SHP77 treated with DMSO at 0.1 percent for 48 hours (cell line): ENCODE data around the gene CCNL2.
A peak's percentile ranks its signal among the peaks of the same experiment; 100 is the strongest.
"Not testable (repeated sequence)": the region's sequence is repeated elsewhere in the genome, so short reads cannot be mapped to it uniquely, and the experiment has no call there.

Experiments
- DNase-seq: peaks from one replicate; lab custom pipeline; 2025; lab: John Stamatoyannopoulos, UW

Gene CCNL2

GRCh38 chr1:1399872-1400575 is 889 bp upstream of the CCNL2 start:
- DNase-seq, result no peak

GRCh38 chr1:1398677-1399186 is 403 bp downstream of the CCNL2 start:
- no peak for DNase-seq

DNA sequence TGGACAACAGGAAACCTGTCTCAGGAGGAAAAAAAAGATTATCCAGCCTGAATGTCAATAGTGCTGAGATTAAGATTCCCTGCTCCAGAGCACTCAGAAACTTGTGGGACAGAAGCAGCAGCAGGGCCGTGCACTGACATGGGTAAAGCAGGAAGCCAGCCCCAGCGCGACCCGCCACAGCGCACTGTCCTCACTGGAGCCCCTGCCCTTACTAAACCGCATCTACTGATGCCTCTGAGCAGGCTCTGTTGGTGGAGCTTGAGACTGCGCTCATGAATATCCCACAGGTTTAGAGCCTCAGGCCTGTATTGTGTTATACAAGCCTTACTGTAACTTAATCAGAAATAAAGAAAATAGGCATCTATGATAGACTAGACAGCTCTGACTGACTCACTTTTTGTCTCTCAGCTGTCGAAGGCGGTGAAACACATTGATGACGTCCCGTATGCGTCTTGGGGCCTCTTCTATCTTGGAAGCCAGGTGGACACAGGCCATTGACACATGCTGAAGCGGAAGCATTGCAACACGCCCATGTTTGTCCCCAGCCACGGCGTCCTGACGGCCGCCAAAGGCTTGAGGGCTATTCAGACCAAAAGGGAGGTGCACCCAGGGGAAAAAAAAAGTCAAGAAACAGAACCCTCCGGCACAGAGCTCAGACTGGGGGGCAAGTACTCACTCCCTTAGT is 1.2 kb downstream of the CCNL2 start:
- DNase-seq, result no peak

GRCh38 chr1:1395166-1395565 is 4.0 kb downstream of the CCNL2 start:
- no peak for DNase-seq

- DNase-seq, result no peak
Measured at GRCh38 chr1:1394116-1394515, 5.0 kb downstream of the CCNL2 start.

GRCh38 chr1:1393428-1393827 is 5.7 kb downstream of the CCNL2 start:
- no peak for DNase-seq

DNA sequence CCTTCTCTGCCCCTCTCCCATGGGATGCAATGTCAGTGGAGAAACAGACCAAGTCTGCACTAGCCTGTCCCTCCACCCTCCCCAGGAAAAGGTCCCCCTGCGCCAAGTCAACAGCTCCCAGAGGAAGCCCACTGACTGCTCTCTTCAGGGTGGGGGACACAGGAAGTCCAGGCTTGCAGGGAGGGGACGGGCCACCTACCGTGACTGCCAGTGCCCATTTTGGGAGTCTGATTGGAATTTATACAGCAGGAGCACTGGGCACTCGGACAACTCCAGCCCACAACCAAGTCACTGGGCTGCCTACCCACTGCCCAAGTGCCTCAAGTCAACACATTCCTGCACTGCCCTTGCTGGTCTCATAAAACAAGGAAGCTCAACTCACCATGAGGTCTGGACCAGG is 6.1 kb downstream of the CCNL2 start:
- no peak for DNase-seq

DNA sequence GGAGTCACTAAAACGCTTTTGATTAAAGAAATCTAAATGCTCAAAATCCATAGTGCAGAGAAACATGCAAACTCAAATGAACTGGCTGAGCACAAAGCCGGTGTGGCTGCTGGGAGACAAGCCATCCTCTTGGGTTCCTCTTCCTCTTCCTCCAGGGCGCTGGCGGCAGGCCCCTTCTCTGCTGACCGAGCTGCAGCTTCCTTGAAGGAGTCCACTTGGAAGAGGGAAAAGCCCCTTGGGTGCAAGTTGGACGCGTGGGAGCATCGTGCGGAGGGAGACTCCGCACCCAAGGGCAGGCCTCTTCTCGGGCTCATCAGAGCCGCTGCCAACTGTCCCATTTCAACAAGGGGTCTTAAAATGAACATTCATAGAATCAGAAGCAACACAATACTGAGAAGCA is 7.9 kb downstream of the CCNL2 start:
- no peak for DNase-seq

- DNase-seq, result no peak
Measured at GRCh38 chr1:1390675-1391074, 8.5 kb downstream of the CCNL2 start.

DNA sequence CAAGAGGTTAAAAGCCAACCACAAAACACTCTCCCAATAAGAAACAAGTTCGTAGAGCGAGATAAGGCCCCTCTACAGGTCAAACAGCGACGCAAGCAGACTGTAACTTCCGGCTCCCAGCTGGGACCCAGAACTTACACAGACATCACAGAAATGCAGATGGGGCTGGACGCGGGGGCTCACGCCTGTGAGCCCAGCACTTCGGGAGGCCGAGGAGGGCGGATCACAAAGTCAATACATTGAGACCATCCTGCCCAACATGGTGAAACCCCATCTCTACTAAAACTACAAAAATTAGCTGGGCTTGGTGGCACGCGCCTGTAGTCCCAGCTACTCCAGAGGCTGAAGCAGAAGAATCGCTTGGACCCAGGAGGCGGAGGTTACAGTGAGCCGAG is 11.1 kb downstream of the CCNL2 start:
- no peak for DNase-seq

GRCh38 chr1:1387098-1388077 is 11.7 kb downstream of the CCNL2 start:
- DNase-seq, result no peak

GRCh38 chr1:1385931-1386330 is 13.2 kb downstream of the CCNL2 start:
- DNase-seq, result no peak

GRCh38 chr1:1385339-1385738 is 13.8 kb downstream of the CCNL2 start:
- not testable (repeated sequence) for DNase-seq

GRCh38 chr1:1381294-1381693 is 17.8 kb downstream of the CCNL2 start:
- no peak for DNase-seq

DNA sequence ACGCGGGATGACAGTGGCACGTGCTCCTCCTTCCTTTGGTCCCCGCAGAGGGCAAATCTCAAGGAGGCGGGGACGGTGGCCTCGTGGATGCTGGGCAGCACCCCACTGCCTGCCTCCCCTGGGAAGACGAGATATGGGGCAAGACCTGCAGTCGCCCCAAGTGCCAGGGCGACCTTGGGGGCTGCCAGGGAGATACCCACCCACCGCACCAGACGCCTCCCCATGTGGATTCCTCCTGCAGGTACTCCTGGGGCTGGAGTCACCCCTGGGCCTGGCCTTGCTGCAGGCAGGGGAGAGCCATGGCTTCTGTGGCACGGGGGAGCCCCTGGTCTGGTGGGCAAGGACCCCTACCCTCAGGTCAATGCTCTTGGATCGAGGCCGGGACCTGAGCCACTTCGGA is 18.3 kb downstream of the CCNL2 start:
- no peak for DNase-seq

DNA sequence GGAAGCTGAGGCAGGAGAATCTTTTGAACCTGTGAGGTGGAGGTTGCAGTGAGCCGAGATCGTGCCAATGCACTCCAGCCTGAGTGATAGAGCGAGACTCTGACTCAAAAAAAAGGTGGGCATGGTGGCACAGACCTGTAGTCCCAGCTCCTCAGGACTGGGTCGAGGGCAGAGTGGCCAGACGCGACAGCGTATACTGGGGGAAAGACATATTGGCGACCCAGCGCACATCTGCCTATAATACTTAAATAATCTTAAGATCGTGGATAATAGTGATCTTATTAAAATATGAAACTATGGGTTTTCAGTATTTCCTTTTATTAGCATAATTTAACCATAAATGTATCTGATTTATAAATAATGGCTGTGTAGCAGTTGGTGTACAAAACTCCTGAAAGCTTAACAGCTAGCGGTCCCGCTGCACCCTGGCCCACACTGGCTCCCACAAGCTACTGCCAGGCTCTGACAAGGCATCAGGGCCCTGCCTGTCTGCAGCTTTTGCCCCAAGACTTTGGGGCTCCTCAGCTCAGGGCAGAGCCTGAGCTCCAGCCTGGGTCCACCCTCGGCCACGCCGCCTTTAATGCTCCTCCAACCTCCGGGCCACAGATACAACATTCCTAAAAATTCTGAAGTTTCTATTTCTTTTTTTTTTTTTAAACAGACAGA is 21.5 kb downstream of the CCNL2 start:
- DNase-seq, result no peak

GRCh38 chr1:1376551-1377226 is 22.4 kb downstream of the CCNL2 start:
- no peak for DNase-seq

DNA sequence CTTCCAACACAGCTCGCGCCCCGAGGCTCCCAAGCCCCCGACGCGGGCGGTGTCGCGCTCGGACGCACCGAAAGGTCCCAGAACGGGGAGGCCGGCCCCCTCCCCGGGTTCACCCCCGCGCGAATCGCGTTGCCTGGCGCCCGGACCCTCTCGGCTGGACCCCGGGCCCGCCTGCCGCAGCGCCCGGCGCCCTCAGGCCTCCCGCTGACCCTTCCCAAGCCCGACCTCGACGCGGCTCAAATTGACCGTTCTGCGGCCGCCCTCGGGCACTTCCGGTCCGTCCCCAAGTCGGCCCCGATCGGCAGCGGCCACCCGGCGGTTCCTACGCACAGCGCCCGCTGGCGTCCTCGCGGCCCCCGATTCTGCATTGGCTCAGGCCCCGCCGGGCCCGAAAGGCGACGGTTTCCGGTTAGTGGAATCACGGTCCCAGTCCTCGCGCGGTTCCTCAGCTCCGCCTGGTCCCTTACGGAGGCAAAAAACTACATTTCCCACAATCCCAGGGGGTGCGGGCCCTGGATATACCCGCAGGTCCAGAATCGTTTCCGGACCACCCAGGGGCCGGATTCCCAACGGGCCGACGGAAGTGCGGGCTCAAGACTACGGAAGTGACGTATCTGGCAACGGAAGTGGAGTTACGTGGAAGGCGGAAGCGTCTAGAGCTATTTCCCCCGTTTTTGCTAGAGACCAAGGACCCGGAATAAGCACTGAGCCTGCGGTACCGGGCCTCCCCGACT is 24.0 kb downstream of the CCNL2 start, which contains the start of gene AURKAIP1:
Gene AURKAIP1 (minus strand): TSS at position 279 of the 734 bp plus-strand sequence. CDS start 451 bp downstream, outside the sequence.
- DNase-seq, result peak; percentile 96

GRCh38 chr1:1374589-1374928 is 24.6 kb downstream of the CCNL2 start:
- DNase-seq, result no peak

- DNase-seq, result no peak
Measured at GRCh38 chr1:1373815-1374588, 25.1 kb downstream of the CCNL2 start.
